Aorta (tissue), 5 donors: Measurements from ENCODE around the gene FZR1. TPM values are rescaled to one million over a fixed set of nuclear protein-coding genes. Genes with fewer than 3 reads are reported as not detected.

Source experiments
- ATAC-seq: fragments of 200-7000 bp; cut with Tn5 transposase; one replicate; pipeline ENCODE4 v1.9.1; 2022; ENCODE audit warnings: moderate library complexity; ENCODE audit not compliant: low FRiP score
- DNase-seq, 2 donors: peaks; one replicate each; pipeline ENCODE4 v3.0.0-alpha.2; 2020
- H3K27ac ChIP-seq, 2 donors: one replicate each; pipeline ENCODE4 v1.5.1; 2013; ENCODE audit warnings: low read length in 2 of 2, mild to moderate bottlenecking in 2 of 2, moderate library complexity in 2 of 2, control low read depth in 1 of 2, inconsistent platforms in 1 of 2, low read depth in 1 of 2
- H3K27me3 ChIP-seq, 2 donors: one replicate each; pipeline ENCODE4 v1.6.1; 2013; ENCODE audit warnings: control low read depth in 1 of 2, low read length in 1 of 2, mild to moderate bottlenecking in 1 of 2, moderate library complexity in 1 of 2; ENCODE audit not compliant: insufficient read depth in 2 of 2, control insufficient read depth in 1 of 2
- H3K36me3 ChIP-seq, 2 donors: one replicate each; pipeline ENCODE4 v1.6.1; 2013; ENCODE audit warnings: control low read depth in 1 of 2, low read length in 1 of 2, mild to moderate bottlenecking in 1 of 2; ENCODE audit not compliant: insufficient read depth in 2 of 2, control insufficient read depth in 1 of 2
- H3K4me1 ChIP-seq, 2 donors: one replicate each; pipeline ENCODE4 v1.6.1; 2013; ENCODE audit warnings: low read length in 2 of 2, control low read depth in 1 of 2, mild to moderate bottlenecking in 1 of 2, moderate library complexity in 1 of 2; ENCODE audit not compliant: insufficient read depth in 2 of 2, control insufficient read depth in 1 of 2
- H3K4me3 ChIP-seq, 2 donors: one replicate each; pipeline ENCODE4 v1.5.1; 2013; ENCODE audit warnings: low read length in 2 of 2, control low read depth in 1 of 2, mild to moderate bottlenecking in 1 of 2
- H3K9me3 ChIP-seq: one replicate; pipeline ENCODE4 v1.6.1; 2013; ENCODE audit warnings: mild to moderate bottlenecking, low read length; ENCODE audit not compliant: control insufficient read depth
- WGBS, 2 donors: extraction: QIAGEN DNeasy Blood & Tissue Kit; methylation state at CpG; one replicate each; pipeline ENCODE4 v1.1.7; 2013; 5-methylcytosine and 5-hydroxymethylcytosine counted together
- intact Hi-C, 2 donors: fragments of 100-400 bp; cut with DNase I; formaldehyde crosslinking; loops; one replicate each; pipeline versions ENCODE4 v1.14.2 to v1.15.0; 2022
- polyA plus RNA-seq, 2 donors: library from polyadenylated mRNA; stranded (reverse); fragments of 200-250 nt; gene quantifications; one replicate each; pipeline ENCODE4 v1.2.3, GENCODE V29; 2013
- total RNA-seq, 2 donors: library from RNA; stranded (reverse); fragmentation: NEBNext Ultra II Directional; extraction: Animal tissue kit (Norgen Biotek cat#: 25700); gene quantifications; one replicate each; pipeline ENCODE4 v1.2.1, GENCODE V29; 2021
- donor health status: healthy with polysubstance abuse.
- donor health status: Bipolar disorder and iron deficiency.
- donor health status: DM: no; HTN: no; CAD: no.
- donor health status: DM: no; HTN: no; CAD: no.
- donor health status: DM: yes; HTN: yes; CAD: no.

FZR1 gene
- total and polyA plus RNA-seq, 4 donors, result 8.0 to 42.0 (median 29.4) TPM

GRCh38 chr19:3548606-3549005, 42.5 kb downstream of the FZR1 start:
- no peaks in the 10 kb centered on the region for H3K4me1 ChIP-seq
- no peak overlapping the region for H3K4me3 ChIP-seq
- H3K9me3 ChIP-seq, result no peaks in the 10 kb centered on the region
- H3K27me3 ChIP-seq, result no peaks in the 10 kb centered on the region
- intact Hi-C loops, result loop anchor here in 1 of 2 donors (5.0 kb wide), 1 partner anchor 159 kb away; the partner anchor contains the start of gene TJP3
- ATAC-seq (no peak), DNase-seq (no peak)
- WGBS, 2 donors, result 72 to 75% methylated on average over 14 of the region's 14 CpGs
- H3K27ac ChIP-seq, result no peak overlapping the region
- no peaks in the 10 kb centered on the region for H3K36me3 ChIP-seq

GRCh38 chr19:3549816-3550215, 43.7 kb downstream of the FZR1 start:
- WGBS, 2 donors, result 81 to 86% methylated on average over 10 of the region's 10 CpGs
- Histone ChIP-seq H3K36me3 (no peaks in the 10 kb centered on the region), H3K4me1 (no peaks in the 10 kb centered on the region), H3K4me3 (no peak overlapping the region), H3K27me3 (no peaks in the 10 kb centered on the region), H3K27ac (no peak overlapping the region), H3K9me3 (no peaks in the 10 kb centered on the region)
- intact Hi-C loops, result loop anchor here in 1 of 2 donors (5.0 kb wide), 1 partner anchor 157 kb away; the partner anchor contains the start of gene TJP3
- no peak for ATAC-seq
- DNase-seq, result no peak

GRCh38 chr19:3550947-3551791, 45.1 kb downstream of the FZR1 start:
- Histone ChIP-seq H3K9me3 (no peaks in the 10 kb centered on the region), H3K27me3 (no peaks in the 10 kb centered on the region), H3K27ac (no peak overlapping the region), H3K4me1 (no peaks in the 10 kb centered on the region), H3K36me3 (no peaks in the 10 kb centered on the region), H3K4me3 (no peak overlapping the region)
- intact Hi-C loops, result no loop called here
- 90 to 91% methylated on average over 31 to 34 of the region's 34 CpGs for WGBS, 2 donors
- DNase-seq, result no peak
- ATAC-seq, result no peak

GRCh38 chr19:3551792-3552095, 45.6 kb downstream of the FZR1 start:
- intact Hi-C loops, result no loop called here
- no peaks in the 10 kb centered on the region for H3K9me3 ChIP-seq
- no peak overlapping the region for H3K27ac ChIP-seq
- WGBS, 2 donors, result 79 to 82% methylated on average over 9 of the region's 9 CpGs
- DNase-seq (no peak), ATAC-seq (no peak)
- H3K4me3 ChIP-seq, result no peak overlapping the region
- no peaks in the 10 kb centered on the region for H3K36me3 ChIP-seq
- no peaks in the 10 kb centered on the region for H3K27me3 ChIP-seq
- no peaks in the 10 kb centered on the region for H3K4me1 ChIP-seq

GRCh38 chr19:3554254-3555083, 48.4 kb downstream of the FZR1 start:
- WGBS, 2 donors, result 86 to 89% methylated on average over 21 of the region's 21 CpGs
- Histone ChIP-seq H3K27ac (no peak overlapping the region), H3K4me1 (no peaks in the 10 kb centered on the region), H3K4me3 (no peak overlapping the region), H3K36me3 (no peaks in the 10 kb centered on the region), H3K27me3 (no peaks in the 10 kb centered on the region), H3K9me3 (no peaks in the 10 kb centered on the region)
- ATAC-seq, result no peak
- intact Hi-C loops, result no loop called here
- DNase-seq, result no peak

GRCh38 chr19:3555653-3556422, 49.7 kb downstream of the FZR1 start:
- DNase-seq (no peak), ATAC-seq (no peak)
- H3K36me3 ChIP-seq, result no peaks in the 10 kb centered on the region
- 72 to 75% methylated on average over 14 to 15 of the region's 15 CpGs for WGBS, 2 donors
- intact Hi-C loops, result no loop called here
- H3K27me3 ChIP-seq, result no peaks in the 10 kb centered on the region
- H3K9me3 ChIP-seq, result no peaks in the 10 kb centered on the region
- no peaks in the 10 kb centered on the region for H3K4me1 ChIP-seq
- no peak overlapping the region for H3K4me3 ChIP-seq
- H3K27ac ChIP-seq, result no peak overlapping the region

- WGBS, 2 donors, result 28 to 30% methylated on average over 9 of the region's 9 CpGs
- DNase-seq, result no peak
- Histone ChIP-seq H3K27me3 (no peaks in the 10 kb centered on the region), H3K4me1 (no peaks in the 10 kb centered on the region), H3K27ac (no peak overlapping the region), H3K36me3 (no peaks in the 10 kb centered on the region), H3K9me3 (no peaks in the 10 kb centered on the region), H3K4me3 (peak overlapping the region; percentile 83 to 91)
- ATAC-seq, result peak; percentile 3
- intact Hi-C loops, result no loop called here
These were observed 50.4 kb downstream of the FZR1 start for GRCh38 chr19:3556423-3556977.

- Histone ChIP-seq H3K4me3 (peak overlapping the region; percentile 83 to 91), H3K27ac (no peak overlapping the region), H3K27me3 (no peaks in the 10 kb centered on the region), H3K4me1 (no peaks in the 10 kb centered on the region), H3K9me3 (no peaks in the 10 kb centered on the region), H3K36me3 (no peaks in the 10 kb centered on the region)
- no peak for ATAC-seq
- intact Hi-C loops, result loop anchor here in 1 of 2 donors (1.0 kb wide), 1 partner anchor 15 kb away; the partner anchor contains the start of gene HMG20B
- DNase-seq, result no peak
- WGBS, 2 donors, result 0 to 1% methylated on average over 36 to 60 of the region's 60 CpGs
These were observed 50.9 kb downstream of the FZR1 start for GRCh38 chr19:3556978-3557460.
